Measurements from ENCODE around the gene HOXC13.

Gene HOXC13

GRCh38 chr12:53956914-53957536, 18.4 kb downstream of the HOXC13 start:
- no peak for DNase-seq (ENCODE audit: low read depth)
- no peak overlapping the region for H3K4me3 ChIP-seq (ENCODE audit: low read length)
- TF ChIP-seq CTCF (IDR thresholded peaks at IDR 0.05; ENCODE audit: insufficient read depth, low read depth, low read length, missing control alignments): no peak

- TF ChIP-seq CTCF (IDR thresholded peaks at IDR 0.05; ENCODE audit: insufficient read depth, low read depth, low read length, missing control alignments): no peak
- DNase-seq (ENCODE audit: low read depth): no peak
- H3K4me3 ChIP-seq (ENCODE audit: low read length): no peak overlapping the region
Observed at GRCh38 chr12:53958128-53958527, 19.5 kb downstream of the HOXC13 start.

DNA sequence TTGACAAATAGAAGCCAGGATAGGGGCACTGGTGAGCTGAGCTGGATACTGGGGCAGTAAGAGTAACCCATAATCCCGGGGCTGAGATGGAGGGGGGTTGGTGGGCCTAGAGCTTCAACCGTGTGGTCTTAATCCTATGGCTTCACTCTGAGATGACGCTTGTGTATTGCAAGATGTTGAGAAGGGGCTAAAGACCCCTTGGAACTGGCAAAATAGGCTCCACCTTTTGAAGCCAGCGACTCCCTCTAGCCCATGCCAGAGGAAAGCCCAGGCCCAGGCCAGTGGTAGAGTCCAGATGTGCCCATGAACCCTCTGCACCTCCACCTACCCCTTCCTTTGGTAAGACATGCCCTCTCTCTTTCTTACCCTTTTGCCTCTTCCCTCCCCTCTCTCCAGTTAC, 20.7 kb downstream of the HOXC13 start:
- no peak for TF ChIP-seq CTCF (IDR thresholded peaks at IDR 0.05; ENCODE audit: insufficient read depth, low read depth, low read length, missing control alignments)
- no peak for DNase-seq (ENCODE audit: low read depth)
- no peak overlapping the region for H3K4me3 ChIP-seq (ENCODE audit: low read length)

DNA sequence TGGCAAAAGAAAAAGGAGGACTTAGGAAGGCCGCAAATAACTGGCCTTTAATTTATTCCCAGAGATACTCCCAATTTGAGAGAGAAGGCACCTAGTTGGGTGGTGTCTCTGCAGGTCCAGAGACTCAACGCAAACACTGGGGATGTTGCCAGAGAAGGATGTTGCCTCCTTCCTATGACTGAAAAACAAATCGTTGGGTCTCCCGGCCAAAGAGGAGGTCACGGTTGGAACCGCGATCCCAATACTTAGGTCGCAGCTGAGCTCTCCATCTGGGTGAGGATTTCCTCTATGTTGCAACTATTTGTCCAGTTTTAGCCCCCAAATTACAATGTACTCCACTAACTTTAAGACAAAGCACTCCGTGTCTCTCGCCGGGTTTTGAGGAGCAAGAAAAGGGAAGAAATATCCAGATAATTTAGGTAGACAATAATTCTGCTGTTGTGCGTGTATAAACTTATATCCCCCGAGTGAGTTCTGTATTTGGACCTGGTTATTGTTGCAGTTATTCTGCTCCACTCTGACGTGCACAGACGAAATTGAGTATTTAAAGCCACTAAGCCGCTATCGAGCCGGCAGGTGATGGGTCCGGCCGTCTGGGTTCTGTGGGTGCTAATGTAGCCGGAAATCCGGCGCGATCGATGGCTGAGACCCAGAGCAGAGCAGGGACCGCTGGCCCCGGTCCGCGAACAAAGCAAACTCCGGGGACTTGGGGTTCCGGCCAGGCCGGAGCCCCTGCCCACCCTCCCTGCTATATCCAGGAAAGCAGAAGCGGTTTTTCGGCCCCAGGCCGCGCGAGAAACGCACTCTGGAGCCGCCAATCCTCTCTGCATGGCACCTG, 21.8 kb downstream of the HOXC13 start:
- DNase-seq (ENCODE audit: low read depth): no peak
- no peak for TF ChIP-seq CTCF (IDR thresholded peaks at IDR 0.05; ENCODE audit: insufficient read depth, low read depth, low read length, missing control alignments)
- H3K4me3 ChIP-seq (ENCODE audit: low read length): no peak overlapping the region

- TF ChIP-seq CTCF (IDR thresholded peaks at IDR 0.05; ENCODE audit: insufficient read depth, low read depth, low read length, missing control alignments): no peak
- no peak overlapping the region for H3K4me3 ChIP-seq (ENCODE audit: low read length)
- DNase-seq (ENCODE audit: low read depth): no peak
Observed at GRCh38 chr12:53961025-53961761, 22.6 kb downstream of the HOXC13 start.

DNA sequence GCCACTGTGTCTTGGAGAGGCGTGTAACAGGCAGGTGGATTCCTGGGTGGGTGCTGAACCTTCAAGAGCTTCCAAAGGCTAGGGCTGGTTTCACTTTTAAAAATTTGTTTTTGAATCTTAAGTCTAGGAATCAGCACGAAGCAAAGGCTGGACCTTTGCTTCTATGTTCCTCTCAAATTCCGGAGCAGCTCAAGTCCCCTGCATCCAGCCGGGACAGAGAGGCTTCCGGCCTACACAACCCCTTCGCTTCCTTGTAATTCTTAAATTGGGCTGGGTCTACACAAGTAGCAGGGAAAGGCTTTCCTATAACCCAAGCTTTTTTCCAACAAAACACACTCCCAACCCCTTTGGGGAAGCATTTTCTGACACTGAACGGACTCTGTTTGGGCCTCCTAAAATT, 24.4 kb downstream of the HOXC13 start:
- no peak for TF ChIP-seq CTCF (IDR thresholded peaks at IDR 0.05; ENCODE audit: insufficient read depth, low read depth, low read length, missing control alignments)
- DNase-seq (ENCODE audit: low read depth): no peak
- no peak overlapping the region for H3K4me3 ChIP-seq (ENCODE audit: low read length)

Measured in epithelial cell of esophagus (primary cell).